ENCODE results near the gene KRT77. TPM values are rescaled to one million over a fixed set of nuclear protein-coding genes. Genes with fewer than 3 reads are reported as not detected.

The KRT77 gene
- total RNA-seq, 2 experiments from 2014 or later, result not detected

DNA sequence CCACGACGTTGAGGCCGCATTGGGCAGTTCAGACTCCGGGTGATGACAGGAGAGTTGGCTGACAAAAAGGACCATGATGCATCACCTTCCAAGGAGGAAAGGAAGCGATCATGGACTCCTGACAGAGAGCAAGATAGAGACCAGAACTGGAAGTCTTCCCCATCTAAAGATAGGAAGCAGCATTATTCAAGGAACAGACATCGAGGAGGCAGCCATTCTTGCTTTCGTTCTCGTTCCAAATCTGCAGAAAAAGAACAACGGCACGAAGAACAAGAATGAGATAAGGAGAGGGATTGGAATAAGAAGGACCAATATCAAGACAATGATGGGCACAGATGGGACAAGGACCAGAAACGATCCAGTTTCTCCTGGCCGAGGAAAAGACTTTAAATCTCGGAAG, 27.1 kb upstream of the KRT77 start:
- no peaks in the 10 kb centered on the region for H3K9me2 ChIP-seq (ENCODE audit: insufficient read depth, low read length)
- no peaks in the 10 kb centered on the region for H4K20me1 ChIP-seq (ENCODE audit: insufficient read depth, low read length)
- DNase-seq (ENCODE audit: low spot score), result no peak
- H3K27ac ChIP-seq (ENCODE audit: low read depth, low read length, poor library complexity, severe bottlenecking), result no peak overlapping the region
- H2AFZ ChIP-seq (ENCODE audit: low read length), result no peak overlapping the region
- no peak overlapping the region for H3K4me3 ChIP-seq (ENCODE audit: low read depth, low read length, poor library complexity, severe bottlenecking)
- H3K4me2 ChIP-seq (ENCODE audit: low read length), result no peak overlapping the region
- BruUV-seq (replicated peaks), result no TSS peak
- no peaks in the 10 kb centered on the region for H3K4me1 ChIP-seq (ENCODE audit: insufficient read depth, low read length, poor library complexity, severe bottlenecking)
- intact Hi-C loops (cut with micrococcal nuclease; ENCODE audit: unreplicated experiment), result no loop called here
- H3K36me3 ChIP-seq (ENCODE audit: insufficient read depth, low read length), result no peaks in the 10 kb centered on the region
- ChIA-PET POLR2A (no interaction called here), CTCF (ENCODE audit: unreplicated experiment) (no interaction called here)
- H3K79me2 ChIP-seq (ENCODE audit: insufficient read depth, low read depth, low read length), result no peaks in the 10 kb centered on the region
- H3K9me3 ChIP-seq (ENCODE audit: low read length), result no peaks in the 10 kb centered on the region
- TF ChIP-seq CTCF (conservative IDR thresholded peaks at IDR 0.05; ENCODE audit: low read length) (no peak), EZH2phosphoT487 (IDR thresholded peaks at IDR 0.05; ENCODE audit: borderline replicate concordance, low read depth, low read length) (no peak)

DNA sequence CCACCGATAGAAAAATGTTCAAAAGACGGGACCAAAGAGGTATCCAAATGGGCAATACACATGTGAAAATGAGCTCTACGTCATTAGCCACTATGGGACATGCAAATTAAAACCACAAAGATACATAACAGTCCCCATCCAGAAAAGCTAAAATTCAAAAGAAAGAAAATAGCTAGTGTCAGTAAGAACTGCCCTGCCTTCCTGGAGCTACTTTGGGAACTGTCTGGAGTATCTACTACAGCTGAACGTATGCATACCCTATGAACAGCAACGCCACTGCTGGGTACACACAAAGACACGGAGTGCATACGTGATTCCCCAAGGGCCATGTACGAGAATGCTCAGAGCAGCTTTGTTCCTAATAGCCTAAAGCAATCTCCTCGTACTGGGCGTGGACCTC, 25.8 kb upstream of the KRT77 start:
- BruUV-seq (replicated peaks), result no TSS peak
- Histone ChIP-seq H3K79me2 (ENCODE audit: insufficient read depth, low read depth, low read length) (no peaks in the 10 kb centered on the region), H3K9me3 (ENCODE audit: low read length) (no peaks in the 10 kb centered on the region), H4K20me1 (ENCODE audit: insufficient read depth, low read length) (no peaks in the 10 kb centered on the region), H3K4me2 (ENCODE audit: low read length) (no peak overlapping the region), H3K9me2 (ENCODE audit: insufficient read depth, low read length) (no peaks in the 10 kb centered on the region), H2AFZ (ENCODE audit: low read length) (no peak overlapping the region), H3K27ac (ENCODE audit: low read depth, low read length, poor library complexity, severe bottlenecking) (no peak overlapping the region), H3K4me1 (ENCODE audit: insufficient read depth, low read length, poor library complexity, severe bottlenecking) (no peaks in the 10 kb centered on the region), H3K4me3 (ENCODE audit: low read depth, low read length, poor library complexity, severe bottlenecking) (no peak overlapping the region), H3K36me3 (ENCODE audit: insufficient read depth, low read length) (no peaks in the 10 kb centered on the region)
- DNase-seq (ENCODE audit: low spot score), result no peak
- POLR2A ChIA-PET, result no interaction called here
- no peak for TF ChIP-seq EZH2phosphoT487 (IDR thresholded peaks at IDR 0.05; ENCODE audit: borderline replicate concordance, low read depth, low read length)
- no peak for TF ChIP-seq CTCF (conservative IDR thresholded peaks at IDR 0.05; ENCODE audit: low read length)
- CTCF ChIA-PET (ENCODE audit: unreplicated experiment), result no interaction called here
- intact Hi-C loops (cut with micrococcal nuclease; ENCODE audit: unreplicated experiment), result no loop called here

DNA sequence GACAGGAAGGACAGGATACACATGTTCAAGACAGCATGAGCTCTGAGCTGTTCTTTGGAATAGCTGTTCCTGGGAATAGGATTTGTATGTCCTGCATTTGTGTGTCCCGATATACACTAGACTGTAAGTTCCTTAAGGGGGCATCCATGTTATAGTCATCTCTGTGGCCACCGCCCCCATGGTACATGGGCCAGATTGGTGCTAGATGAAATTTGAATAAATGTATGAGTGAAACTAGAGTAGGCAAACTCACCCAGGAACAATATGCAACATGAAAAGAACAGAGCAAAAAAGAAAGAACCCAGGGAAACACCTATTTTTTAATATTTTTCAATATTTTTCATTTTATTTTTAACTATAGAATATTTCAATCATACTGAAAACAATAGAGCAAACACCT, 25.1 kb upstream of the KRT77 start:
- Histone ChIP-seq H4K20me1 (ENCODE audit: insufficient read depth, low read length) (no peaks in the 10 kb centered on the region), H2AFZ (ENCODE audit: low read length) (no peak overlapping the region), H3K4me1 (ENCODE audit: insufficient read depth, low read length, poor library complexity, severe bottlenecking) (no peaks in the 10 kb centered on the region), H3K4me2 (ENCODE audit: low read length) (no peak overlapping the region), H3K36me3 (ENCODE audit: insufficient read depth, low read length) (no peaks in the 10 kb centered on the region), H3K9me3 (ENCODE audit: low read length) (no peaks in the 10 kb centered on the region), H3K79me2 (ENCODE audit: insufficient read depth, low read depth, low read length) (no peaks in the 10 kb centered on the region), H3K9me2 (ENCODE audit: insufficient read depth, low read length) (no peaks in the 10 kb centered on the region), H3K27ac (ENCODE audit: low read depth, low read length, poor library complexity, severe bottlenecking) (no peak overlapping the region), H3K4me3 (ENCODE audit: low read depth, low read length, poor library complexity, severe bottlenecking) (no peak overlapping the region)
- no TSS peak for BruUV-seq (replicated peaks)
- no peak for DNase-seq (ENCODE audit: low spot score)
- ChIA-PET CTCF (ENCODE audit: unreplicated experiment) (no interaction called here), POLR2A (no interaction called here)
- intact Hi-C loops (cut with micrococcal nuclease; ENCODE audit: unreplicated experiment), result no loop called here
- TF ChIP-seq EZH2phosphoT487 (IDR thresholded peaks at IDR 0.05; ENCODE audit: borderline replicate concordance, low read depth, low read length) (no peak), CTCF (conservative IDR thresholded peaks at IDR 0.05; ENCODE audit: low read length) (no peak)

Data from OCI-LY7 (cell line).